ENCODE data around the gene ACHE.

GRCh38 chr7:100864263-100864845, 31.3 kb downstream of the ACHE start:
- TF ChIP-seq POLR2A (IDR thresholded peaks at IDR 0.05): no peak
- TF ChIP-seq CTCF (IDR thresholded peaks at IDR 0.05): no peak

Measured in vagina (tissue), 2 donors.